ENCODE results near the gene FAXC. TPM values are rescaled to one million over a fixed set of nuclear protein-coding genes. Genes with fewer than 3 reads are reported as not detected.

The FAXC gene
- total RNA-seq, 1 donor from 2014 or later = 0.20 TPM

Other genes starting within 250 kb of the FAXC start
- gene COQ3, start 44.5 kb upstream of the FAXC start, total RNA-seq = 2.4 and 4.4 TPM in 2 replicates
- 22.7 and 35.3 TPM in 2 replicates for gene PNISR, start 75.6 kb upstream of the FAXC start, total RNA-seq
- 8.3 and 10.7 TPM in 2 replicates for gene USP45, start 165.7 kb upstream of the FAXC start, total RNA-seq
- gene CCNC, start 219.0 kb upstream of the FAXC start, total RNA-seq = 39.5 and 76.3 TPM in 2 replicates

Measured in lung microvascular endothelial cell (primary cell).